OCI-LY7 (cell line): ENCODE data around the gene KICS2.

Source experiments
- EZH2phosphoT487 ChIP-seq: fragments of 200-600 bp; sonication (generic); IDR thresholded peaks from 2 replicates; pipeline ENCODE4 v1.6.1; 2018; ENCODE audit warnings: low read depth, borderline replicate concordance, mild to moderate bottlenecking, mixed run types, antibody characterized with exemption, low read length, moderate library complexity, mixed read lengths
- TF ChIP-seq, protein P1 (sequence below): fragments of 200-600 bp; sonication (generic); conservative IDR thresholded peaks from 2 replicates; pipeline ENCODE4 v1.5.1; 2014; ENCODE audit warnings: mild to moderate bottlenecking, antibody characterized with exemption, low read length, moderate library complexity, mixed read lengths

DNA sequence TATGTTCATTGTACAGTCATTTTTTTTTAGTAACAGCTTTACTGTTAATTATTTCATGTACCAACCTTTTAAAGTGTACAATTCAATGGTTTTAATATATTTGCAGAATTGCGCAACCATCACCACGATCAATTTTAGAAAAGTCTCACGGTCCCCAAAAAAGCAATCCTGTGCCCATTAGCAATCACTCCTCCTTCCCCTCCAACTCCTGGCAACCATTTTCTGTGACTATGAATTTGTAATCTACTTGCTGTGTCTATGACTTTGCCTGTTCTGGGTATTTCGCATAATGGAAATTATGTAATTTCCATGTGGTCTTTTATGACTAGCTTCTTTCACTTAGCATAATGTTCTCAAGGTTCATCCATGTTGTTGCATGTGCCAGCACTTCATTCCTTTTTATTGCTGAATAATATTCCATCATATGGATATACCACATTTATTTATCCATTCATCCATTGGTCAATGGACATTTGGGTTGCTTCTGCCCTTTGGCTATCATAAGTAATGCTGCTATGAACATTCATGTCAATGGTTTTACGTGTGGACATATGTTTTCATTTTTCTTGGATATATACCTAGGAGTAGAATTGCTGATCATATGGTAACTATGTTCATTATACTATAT, 9.9 kb downstream of the KICS2 start:
- TF ChIP-seq, protein P1, sequence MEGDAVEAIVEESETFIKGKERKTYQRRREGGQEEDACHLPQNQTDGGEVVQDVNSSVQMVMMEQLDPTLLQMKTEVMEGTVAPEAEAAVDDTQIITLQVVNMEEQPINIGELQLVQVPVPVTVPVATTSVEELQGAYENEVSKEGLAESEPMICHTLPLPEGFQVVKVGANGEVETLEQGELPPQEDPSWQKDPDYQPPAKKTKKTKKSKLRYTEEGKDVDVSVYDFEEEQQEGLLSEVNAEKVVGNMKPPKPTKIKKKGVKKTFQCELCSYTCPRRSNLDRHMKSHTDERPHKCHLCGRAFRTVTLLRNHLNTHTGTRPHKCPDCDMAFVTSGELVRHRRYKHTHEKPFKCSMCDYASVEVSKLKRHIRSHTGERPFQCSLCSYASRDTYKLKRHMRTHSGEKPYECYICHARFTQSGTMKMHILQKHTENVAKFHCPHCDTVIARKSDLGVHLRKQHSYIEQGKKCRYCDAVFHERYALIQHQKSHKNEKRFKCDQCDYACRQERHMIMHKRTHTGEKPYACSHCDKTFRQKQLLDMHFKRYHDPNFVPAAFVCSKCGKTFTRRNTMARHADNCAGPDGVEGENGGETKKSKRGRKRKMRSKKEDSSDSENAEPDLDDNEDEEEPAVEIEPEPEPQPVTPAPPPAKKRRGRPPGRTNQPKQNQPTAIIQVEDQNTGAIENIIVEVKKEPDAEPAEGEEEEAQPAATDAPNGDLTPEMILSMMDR = no peak
- TF ChIP-seq EZH2phosphoT487 = no peak
